A549 (cell line): ENCODE data around the gene ISOC1.

Experiments
- BHLHE40 ChIP-seq: IDR thresholded peaks from 2 replicates; pipeline ENCODE4 v1.6.1; 2012; ENCODE audit warnings: low read depth, low read length, inconsistent platforms
- CTCF ChIP-seq: fragments of >200 bp; sonication (Bioruptor Twin); formaldehyde crosslinking; IDR thresholded peaks from 3 replicates; pipeline ENCODE4 v1.5.1; 2016
- EP300 ChIP-seq, 2 experiments: fragments of >200 bp; sonication (Bioruptor Twin); formaldehyde crosslinking; IDR thresholded peaks; 2 replicates in 1 of 2; 3 replicates in 1 of 2; pipeline ENCODE4 v1.6.1; 2016 to 2017
- MAX ChIP-seq: IDR thresholded peaks from 2 replicates; pipeline ENCODE4 v1.6.1; 2012
- NR3C1 ChIP-seq: fragments of >200 bp; sonication (Bioruptor Twin); formaldehyde crosslinking; IDR thresholded peaks from 3 replicates; pipeline ENCODE4 v1.6.1; 2017
- PHF8 ChIP-seq: fragments of 200-600 bp; sonication (generic); IDR thresholded peaks from 2 replicates; pipeline ENCODE4 v1.6.1; 2016; ENCODE audit warnings: low read depth, mild to moderate bottlenecking, antibody characterized with exemption, moderate library complexity, borderline replicate concordance
- POLR2A ChIP-seq: IDR thresholded peaks from 2 replicates; pipeline ENCODE4 v1.6.1; 2012; ENCODE audit warnings: mild to moderate bottlenecking, low read length
- REST ChIP-seq: fragments of 200-600 bp; sonication (generic); IDR thresholded peaks from 2 replicates; pipeline ENCODE4 v1.6.1; 2016; ENCODE audit warnings: antibody characterized with exemption, mild to moderate bottlenecking, moderate library complexity
- USF2 ChIP-seq: fragments of 450-650 bp; IDR thresholded peaks from 2 replicates; pipeline ENCODE4 v1.6.1; 2014; ENCODE audit warnings: antibody characterized with exemption

- TF ChIP-seq PHF8 (no peak), POLR2A (no peak), BHLHE40 (no peak), MAX (no peak), USF2 (no peak), CTCF (no peak), REST (no peak), EP300 (IDR thresholded peaks at IDR 0.05) (no peak), NR3C1 (no peak)
These were observed 30.1 kb downstream of the ISOC1 start for GRCh38 chr5:129124608-129125007.
